Astrocyte of the cerebellum (primary cell): ENCODE results near the gene TTLL5.

ENCODE experiments used
- DNase-seq: peaks from one replicate; pipeline ENCODE4 v3.0.0-alpha.2; 2011; ENCODE audit warnings: low read depth
- H3K4me3 ChIP-seq: 2 replicates; pipeline ENCODE4 v1.5.1; 2011; ENCODE audit warnings: mild to moderate bottlenecking, low read depth, low read length, moderate library complexity
- in situ Hi-C: cut with HindIII; loops from 2 replicates; pipeline ENCODE4 v1.10.0; 2017; ENCODE audit warnings: low sequenced_read_pairs
- TF ChIP-seq, protein P1 (sequence below): IDR thresholded peaks from 2 replicates; pipeline ENCODE4 v1.5.1; 2012; ENCODE audit warnings: low read length, low read depth, moderate library complexity, mild to moderate bottlenecking; ENCODE audit errors: missing control alignments

Gene TTLL5

DNA sequence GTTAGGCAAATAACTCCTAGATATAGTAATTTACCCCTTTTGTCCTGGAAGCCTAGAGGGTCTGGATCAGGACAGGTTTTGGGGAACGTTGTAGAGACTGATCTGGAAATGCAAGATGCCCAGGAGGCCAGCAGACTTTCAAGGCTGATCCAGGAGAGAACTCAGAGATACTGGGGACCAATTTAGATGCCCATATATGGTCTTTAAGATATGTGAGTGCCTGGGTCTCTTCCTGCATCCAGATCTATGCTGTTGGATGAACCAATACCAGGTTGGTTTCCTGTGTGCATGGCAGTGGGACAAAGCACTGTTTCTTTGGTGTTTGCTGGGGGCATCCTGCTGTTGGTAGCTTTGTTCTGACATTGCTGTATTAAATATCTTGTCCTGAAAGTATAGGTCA, 5.8 kb upstream of the TTLL5 start:
- DNase-seq: no peak
- in situ Hi-C loops: no loop called here
- TF ChIP-seq, protein P1, sequence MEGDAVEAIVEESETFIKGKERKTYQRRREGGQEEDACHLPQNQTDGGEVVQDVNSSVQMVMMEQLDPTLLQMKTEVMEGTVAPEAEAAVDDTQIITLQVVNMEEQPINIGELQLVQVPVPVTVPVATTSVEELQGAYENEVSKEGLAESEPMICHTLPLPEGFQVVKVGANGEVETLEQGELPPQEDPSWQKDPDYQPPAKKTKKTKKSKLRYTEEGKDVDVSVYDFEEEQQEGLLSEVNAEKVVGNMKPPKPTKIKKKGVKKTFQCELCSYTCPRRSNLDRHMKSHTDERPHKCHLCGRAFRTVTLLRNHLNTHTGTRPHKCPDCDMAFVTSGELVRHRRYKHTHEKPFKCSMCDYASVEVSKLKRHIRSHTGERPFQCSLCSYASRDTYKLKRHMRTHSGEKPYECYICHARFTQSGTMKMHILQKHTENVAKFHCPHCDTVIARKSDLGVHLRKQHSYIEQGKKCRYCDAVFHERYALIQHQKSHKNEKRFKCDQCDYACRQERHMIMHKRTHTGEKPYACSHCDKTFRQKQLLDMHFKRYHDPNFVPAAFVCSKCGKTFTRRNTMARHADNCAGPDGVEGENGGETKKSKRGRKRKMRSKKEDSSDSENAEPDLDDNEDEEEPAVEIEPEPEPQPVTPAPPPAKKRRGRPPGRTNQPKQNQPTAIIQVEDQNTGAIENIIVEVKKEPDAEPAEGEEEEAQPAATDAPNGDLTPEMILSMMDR: no peak
- no peak overlapping the region for H3K4me3 ChIP-seq

DNA sequence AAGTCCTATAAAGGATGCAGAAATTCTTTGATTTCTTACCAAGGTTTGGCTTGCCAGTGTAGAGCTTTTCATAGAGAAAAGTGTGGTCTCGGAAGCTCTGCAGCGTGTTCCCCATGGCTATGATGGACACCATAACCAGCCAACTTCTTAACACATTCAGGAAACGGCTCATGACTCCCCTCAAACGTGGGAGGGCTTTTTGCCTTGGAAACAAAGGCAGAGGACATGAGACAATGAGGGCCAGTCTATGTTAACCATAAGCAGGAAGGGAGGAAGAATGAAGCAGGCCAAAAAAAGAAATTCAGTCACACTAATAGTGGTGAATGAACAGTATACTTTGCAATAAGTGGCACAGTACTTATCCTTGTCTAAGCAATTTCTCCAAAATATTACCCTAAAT, 3.7 kb upstream of the TTLL5 start:
- no peak overlapping the region for H3K4me3 ChIP-seq
- in situ Hi-C loops: no loop called here
- no peak for DNase-seq
- TF ChIP-seq, protein P1: no peak

DNA sequence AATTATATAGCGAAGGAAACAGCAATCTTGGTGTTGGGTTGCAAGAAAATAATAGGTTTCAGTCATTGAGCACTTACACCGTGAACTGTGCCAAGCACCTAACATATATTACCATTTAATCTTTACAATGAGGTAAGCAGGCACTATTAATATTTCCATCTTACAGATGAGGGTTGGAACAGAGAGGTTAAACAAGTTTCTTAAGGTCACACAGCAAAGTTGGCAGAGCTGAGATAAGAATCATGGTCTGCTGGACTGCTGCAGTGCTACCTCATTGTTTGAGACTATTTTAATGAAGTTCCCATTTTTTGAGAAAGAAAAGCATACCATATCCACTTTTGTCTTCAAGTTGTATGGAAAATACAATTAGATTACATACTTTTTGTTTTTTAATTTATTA, 2.1 kb upstream of the TTLL5 start:
- no peak overlapping the region for H3K4me3 ChIP-seq
- TF ChIP-seq, protein P1: no peak
- in situ Hi-C loops: no loop called here
- no peak for DNase-seq

DNA sequence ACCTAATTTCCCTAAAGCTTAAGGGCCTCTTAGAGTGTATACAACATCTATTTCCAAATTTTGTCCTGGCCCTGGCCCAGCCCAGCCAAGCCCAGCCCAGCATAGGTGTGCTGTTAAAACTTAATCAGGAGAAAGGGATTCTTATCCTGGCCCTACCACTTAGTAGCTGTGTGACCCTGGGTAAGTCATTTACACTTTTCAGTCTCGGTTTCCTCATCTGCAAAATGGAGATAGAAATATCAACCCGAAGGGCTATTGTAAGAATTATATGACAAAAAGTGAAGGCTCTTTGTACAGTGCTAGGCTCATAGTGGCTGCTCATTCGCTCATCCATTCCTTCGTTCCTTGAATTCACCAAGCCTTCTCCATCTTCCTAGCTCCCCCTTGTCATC, 812 bp upstream of the TTLL5 start:
- peak overlapping the region; percentile 85 for H3K4me3 ChIP-seq
- in situ Hi-C loops: loop anchor here (5.0 kb wide), 1 partner anchor 88 kb away; no protein-coding TSS in a partner anchor
- no peak for DNase-seq
- TF ChIP-seq, protein P1: no peak

DNA sequence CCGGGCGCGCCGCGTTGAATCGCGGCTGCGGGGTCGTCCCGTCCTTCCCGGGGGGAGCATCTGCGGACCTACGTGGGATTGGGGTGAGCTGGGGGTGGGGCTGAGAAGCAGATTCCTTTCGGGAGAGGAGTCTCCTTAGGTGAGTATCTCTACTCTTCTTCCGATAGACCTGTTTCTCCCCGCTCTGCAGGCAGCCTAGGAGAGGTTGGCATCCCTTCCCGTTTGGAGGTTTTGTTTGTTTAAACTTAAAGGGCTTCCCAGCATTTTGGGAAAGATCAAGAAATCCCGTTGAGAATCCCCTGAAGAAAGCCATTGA, 411 bp downstream of the TTLL5 start:
- in situ Hi-C loops: loop anchor here (5.0 kb wide), 1 partner anchor 89 kb away; no protein-coding TSS in a partner anchor
- TF ChIP-seq, protein P1: no peak
- H3K4me3 ChIP-seq: peak overlapping the region; percentile 85

DNA sequence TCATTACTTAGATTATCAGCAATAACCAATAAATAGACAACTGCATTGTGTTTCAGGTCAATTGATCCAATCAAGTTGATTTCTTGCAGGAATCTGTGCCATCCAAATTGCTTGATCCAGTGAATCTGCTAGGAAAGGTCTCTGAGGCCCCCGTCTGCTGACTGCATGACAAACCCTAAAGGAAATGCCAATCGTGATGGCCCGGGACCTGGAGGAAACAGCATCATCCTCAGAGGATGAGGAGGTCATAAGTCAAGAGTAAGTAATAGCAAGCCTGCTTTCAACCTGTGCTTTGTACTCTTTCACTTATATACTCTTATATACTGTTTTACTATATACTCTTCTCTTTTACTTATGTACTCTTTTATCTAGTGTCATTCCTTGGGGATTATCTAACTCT, 1.9 kb downstream of the TTLL5 start:
- H3K4me3 ChIP-seq: no peak overlapping the region
- in situ Hi-C loops: loop anchor here (5.0 kb wide), 1 partner anchor 91 kb away; no protein-coding TSS in a partner anchor
- DNase-seq: no peak
- TF ChIP-seq, protein P1: no peak

More for the DNA sequence above, 411 bp downstream of the TTLL5 start:
- no peak for DNase-seq

DNA sequence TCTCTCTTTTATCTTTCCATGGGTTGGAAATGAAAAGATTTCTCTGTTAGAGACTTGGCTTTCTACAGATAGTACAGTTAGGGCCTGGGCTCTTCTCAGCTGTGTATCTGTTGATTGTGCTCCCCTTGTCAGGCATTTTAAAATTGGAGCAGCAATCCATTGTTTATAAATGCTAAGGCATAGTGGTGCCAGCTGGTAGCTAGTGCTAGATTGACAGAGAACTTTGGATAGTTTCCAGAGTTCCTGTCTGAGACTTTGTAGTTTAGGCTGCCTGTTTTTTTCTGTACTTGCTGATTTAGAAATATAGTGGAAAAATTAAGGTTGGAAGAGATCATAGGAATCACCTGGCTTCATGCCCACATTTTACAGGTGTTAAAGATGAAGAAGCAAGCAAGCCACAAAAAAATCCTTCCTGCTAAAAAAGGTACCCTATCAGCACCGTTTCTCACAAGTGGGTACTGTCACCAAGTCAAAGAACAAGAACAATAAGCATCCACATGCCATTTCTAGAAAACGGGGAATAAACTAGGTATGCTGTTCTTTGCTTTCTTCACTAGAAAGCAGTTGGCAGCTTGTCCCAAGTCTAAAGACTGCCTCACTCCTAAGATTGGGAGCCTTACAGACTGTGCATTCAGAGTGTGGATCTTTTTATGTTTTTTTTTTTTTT, 6.2 kb downstream of the TTLL5 start:
- no peak for DNase-seq
- H3K4me3 ChIP-seq: no peak overlapping the region
- in situ Hi-C loops: no loop called here
- TF ChIP-seq, protein P1: no peak
